A549 (cell line): ENCODE results near the gene P3H2. TPM values are rescaled to one million over a fixed set of nuclear protein-coding genes. Genes with fewer than 3 reads are reported as not detected.

ENCODE experiments used
- ATAC-seq, 2 experiments: fragments of 200-7000 bp in 1 of 2; fragments of >200 bp in 1 of 2; cut with Nextera tagmentation in 1 of 2; cut with Tn5 transposase in 1 of 2; 3 replicates each; pipeline versions ENCODE4 v1.8.0 to v1.9.1; 2018 to 2020; ENCODE audit warnings: mild to moderate bottlenecking in 1 of 2, moderate library complexity in 1 of 2
- CTCF ChIA-PET: fragments of 300-600 bp; sonication (Branson Sonifier 250); formaldehyde crosslinking; extraction: SDS; loops from one replicate; lab custom pipeline; 2021; ENCODE audit warnings: antibody characterized with exemption, inconsistent platforms; lab: Yijun Ruan, JAX
- POLR2A ChIA-PET: fragments of 350-600 bp; formaldehyde crosslinking; extraction: SDS; loops from one replicate; lab custom pipeline; 2021; ENCODE audit warnings: antibody characterized with exemption, inconsistent platforms; lab: Yijun Ruan, JAX
- DNase-seq, 2 experiments: peaks; one replicate each; pipeline versions ENCODE4 v3.0.0 to v3.0.0-alpha.2; 2011 to 2016; ENCODE audit warnings: low read depth in 1 of 2, low spot score in 1 of 2
- FAIRE-seq: peaks from 2 replicates; lab custom pipeline; 2011; peaks lifted over from hg19 to GRCh38; lab: Jason Lieb, UNC
- H3K27ac ChIP-seq, 2 experiments: fragments of >200 bp; sonication (Bioruptor Twin); formaldehyde crosslinking; 3 replicates each; pipeline ENCODE4 v1.5.1; 2016 to 2017
- H3K4me1 ChIP-seq: fragments of >200 bp; sonication (Bioruptor Twin); formaldehyde crosslinking; 3 replicates; pipeline ENCODE4 v1.6.1; 2016
- H3K4me2 ChIP-seq: fragments of >200 bp; sonication (Bioruptor Twin); formaldehyde crosslinking; 3 replicates; pipeline ENCODE4 v1.6.1; 2016
- H3K4me3 ChIP-seq: fragments of >200 bp; sonication (Bioruptor Twin); formaldehyde crosslinking; 3 replicates; pipeline ENCODE4 v1.5.1; 2016
- H3K9me3 ChIP-seq: fragments of >200 bp; sonication (Bioruptor Twin); formaldehyde crosslinking; 3 replicates; pipeline ENCODE4 v1.6.1; 2016
- ATOH8 ChIP-seq: fragments of 250-450 bp; sonication (Bioruptor Pico); IDR thresholded peaks from 2 replicates; pipeline ENCODE4 v1.5.0; 2020; ENCODE audit warnings: low read depth, mild to moderate bottlenecking, moderate library complexity
- BCL3 ChIP-seq: fragments of >200 bp; sonication (Bioruptor Twin); formaldehyde crosslinking; IDR thresholded peaks from 3 replicates; pipeline ENCODE4 v1.6.1; 2016
- CBX2 ChIP-seq: fragments of 200-600 bp; sonication (generic); IDR thresholded peaks from 2 replicates; pipeline ENCODE4 v1.6.1; 2016; ENCODE audit warnings: low read depth, mild to moderate bottlenecking, borderline replicate concordance
- CBX8 ChIP-seq: fragments of 200-600 bp; sonication (generic); IDR thresholded peaks from 2 replicates; pipeline ENCODE4 v1.6.1; 2016
- E2F6 ChIP-seq: IDR thresholded peaks from 2 replicates; pipeline ENCODE4 v1.6.1; 2012; ENCODE audit warnings: low read depth, borderline replicate concordance
- EP300 ChIP-seq, 2 experiments: fragments of >200 bp; sonication (Bioruptor Twin); formaldehyde crosslinking; IDR thresholded peaks; 2 replicates in 1 of 2; 3 replicates in 1 of 2; pipeline ENCODE4 v1.6.1; 2016 to 2017
- GATA3 ChIP-seq: IDR thresholded peaks from 2 replicates; pipeline ENCODE4 v1.6.1; 2012; ENCODE audit warnings: borderline replicate concordance
- HDAC2 ChIP-seq: fragments of 200-600 bp; sonication (generic); IDR thresholded peaks from 2 replicates; pipeline ENCODE4 v1.6.1; 2016
- HES2 ChIP-seq: fragments of >200 bp; sonication (Bioruptor Twin); formaldehyde crosslinking; IDR thresholded peaks from 2 replicates; pipeline ENCODE4 v1.6.1; 2016
- HEYL ChIP-seq: fragments of 250-450 bp; sonication (Bioruptor Pico); IDR thresholded peaks from 2 replicates; pipeline ENCODE4 v1.8.0; 2021; ENCODE audit warnings: mild to moderate bottlenecking, moderate library complexity
- HMGXB4 ChIP-seq: fragments of 250-450 bp; sonication (Bioruptor Pico); IDR thresholded peaks from 2 replicates; pipeline ENCODE4 v1.5.0; 2021; ENCODE audit warnings: mild to moderate bottlenecking, moderate library complexity, borderline replicate concordance
- HOXA7 ChIP-seq: fragments of 250-450 bp; sonication (Bioruptor Pico); IDR thresholded peaks from 2 replicates; pipeline ENCODE4 v1.5.0; 2020; ENCODE audit warnings: mild to moderate bottlenecking, moderate library complexity
- HOXB13 ChIP-seq: fragments of 250-450 bp; sonication (Bioruptor Pico); IDR thresholded peaks from 2 replicates; pipeline ENCODE4 v1.5.0; 2020; ENCODE audit warnings: low read depth, mild to moderate bottlenecking, moderate library complexity
- MAFK ChIP-seq: fragments of 450-650 bp; IDR thresholded peaks from 2 replicates; pipeline ENCODE4 v1.6.1; 2014; ENCODE audit not compliant: partially characterized antibody
- MAX ChIP-seq: IDR thresholded peaks from 2 replicates; pipeline ENCODE4 v1.6.1; 2012
- MAZ ChIP-seq: fragments of 150-350 bp; IDR thresholded peaks from 2 replicates; pipeline ENCODE4 v1.6.1; 2014; ENCODE audit warnings: antibody characterized with exemption, low read depth, low read length, borderline replicate concordance
- NPAS2 ChIP-seq: fragments of 250-450 bp; sonication (Bioruptor Pico); IDR thresholded peaks from 2 replicates; pipeline ENCODE4 v1.8.0; 2022; ENCODE audit warnings: mild to moderate bottlenecking, moderate library complexity, borderline replicate concordance
- NR3C1 ChIP-seq: fragments of >200 bp; sonication (Bioruptor Twin); formaldehyde crosslinking; IDR thresholded peaks from 3 replicates; pipeline ENCODE4 v1.6.1; 2017
- POLR2A ChIP-seq: IDR thresholded peaks from 2 replicates; pipeline ENCODE4 v1.6.1; 2012; ENCODE audit warnings: mild to moderate bottlenecking, low read length
- REST ChIP-seq: fragments of 200-600 bp; sonication (generic); IDR thresholded peaks from 2 replicates; pipeline ENCODE4 v1.6.1; 2016; ENCODE audit warnings: antibody characterized with exemption, mild to moderate bottlenecking, moderate library complexity
- RFX5 ChIP-seq: fragments of 450-650 bp; IDR thresholded peaks from 2 replicates; pipeline ENCODE4 v1.7.1; 2014; ENCODE audit warnings: antibody characterized with exemption, mild to moderate bottlenecking, moderate library complexity
- RNF2 ChIP-seq: fragments of 200-600 bp; sonication (generic); IDR thresholded peaks from 2 replicates; pipeline ENCODE4 v1.6.1; 2016; ENCODE audit warnings: low read depth, mild to moderate bottlenecking, antibody characterized with exemption, moderate library complexity, borderline replicate concordance
- SMC3 ChIP-seq: fragments of >200 bp; sonication (Bioruptor Twin); formaldehyde crosslinking; IDR thresholded peaks from 3 replicates; pipeline ENCODE4 v1.6.1; 2018; ENCODE audit warnings: inconsistent platforms
- ZC3H11A ChIP-seq: fragments of 450-650 bp; IDR thresholded peaks from 2 replicates; pipeline ENCODE4 v1.6.1; 2014; ENCODE audit warnings: antibody characterized with exemption, mild to moderate bottlenecking
- ZNF302 ChIP-seq: fragments of 250-450 bp; sonication (Bioruptor Pico); IDR thresholded peaks from 2 replicates; pipeline ENCODE4 v1.9.0; 2021; ENCODE audit warnings: inconsistent platforms, mild to moderate bottlenecking, moderate library complexity
- ZSCAN20 ChIP-seq: fragments of 250-450 bp; sonication (Bioruptor Pico); IDR thresholded peaks from 2 replicates; pipeline ENCODE4 v1.8.0; 2022; ENCODE audit warnings: mild to moderate bottlenecking, moderate library complexity
- WGBS: methylation state at CpG from one replicate; pipeline ENCODE4 v1.1.6; 2017; ENCODE audit errors: missing lambda C conversion rate; 5-methylcytosine and 5-hydroxymethylcytosine counted together
- polyA plus RNA-seq, 4 experiments: library from polyadenylated mRNA; depleted of rRNA in 3 of 4; stranded (reverse); fragments of >200 nt; fragmentation: RNase III in 1 of 4; extraction: RNeasy Plus Mini Kit Qiagen cat#74134 plus additional on column Dnase treatment in 1 of 4; gene quantifications; 2 replicates in 3 of 4; 3 replicates in 1 of 4; pipeline ENCODE4 v1.2.3, GENCODE V29; 2011 to 2017

The P3H2 gene
- polyA plus RNA-seq, 2 of the 4 experiments (the other 2 are of a cell fraction), result 56.6 to 72.5 TPM

- Histone ChIP-seq H3K4me3 (no peak overlapping the region), H3K27ac (0 out of 6 replicates have a peak overlapping the region, but pooled peaks of 1 of the 2 experiments have one; percentile 8), H3K9me3 (no peaks in the 10 kb centered on the region), H3K4me2 (no peak overlapping the region), H3K4me1 (peaks cover 7% of the 10 kb centered on the region; the same call in 1 of the 3 replicates)
- TF ChIP-seq POLR2A (no peak), HES2 (no peak), REST (no peak), HEYL (no peak), EP300 (IDR thresholded peaks at IDR 0.05) (no peak)
- CTCF ChIA-PET, result interaction anchor here (0.7 to 2.4 kb wide), 25 partner anchors 11 to 738 kb away, joined by 3 to 15 read pairs (median 4); partner anchors contain the start of genes CLDN1 and P3H2
- POLR2A ChIA-PET, result no interaction called here
- DNase-seq, result no peak
- 45% methylated on average over 5 of the region's 5 CpGs for WGBS
- FAIRE-seq, result no peak
- ATAC-seq, result no peak
These were observed 153.9 kb downstream of the P3H2 start for GRCh38 chr3:189966843-189967242.

- CTCF ChIA-PET, result interaction anchor here (0.6 to 1.0 kb wide), 4 partner anchors 48 to 252 kb away, joined by 3 read pairs; no protein-coding TSS in a partner anchor
- H3K4me1 ChIP-seq, result peaks cover 14% of the 10 kb centered on the region
- no peaks in the 10 kb centered on the region for H3K9me3 ChIP-seq
- no peak for FAIRE-seq
- POLR2A ChIA-PET, result no interaction called here
- DNase-seq, result no peak
- no peak overlapping the region for H3K4me3 ChIP-seq
- H3K27ac ChIP-seq, result no peak overlapping the region
- H3K4me2 ChIP-seq, result no peak overlapping the region
- WGBS, result 84% methylated on average over 9 of the region's 9 CpGs
- no peak for TF ChIP-seq CBX8
- TF ChIP-seq ZC3H11A, result no peak
- no peak for TF ChIP-seq HDAC2
- no peak for TF ChIP-seq BCL3
- TF ChIP-seq RFX5, result no peak
- no peak for TF ChIP-seq HEYL
- no peak for TF ChIP-seq RNF2
- TF ChIP-seq MAZ, result no peak
- TF ChIP-seq HOXB13 (CRISPR knock-in tag), result no peak
- no peak for TF ChIP-seq HOXA7 (CRISPR knock-in tag)
- TF ChIP-seq SMC3, result no peak
- TF ChIP-seq GATA3, result no peak
- no peak for TF ChIP-seq MAX
- ATAC-seq, result no peak
These were observed 155.9 kb downstream of the P3H2 start for GRCh38 chr3:189964623-189965332.

GRCh38 chr3:189962466-189962865 lies 158.2 kb downstream of the P3H2 start:
- ChIA-PET POLR2A (no interaction called here), CTCF (interaction anchor here (0.9 to 3.0 kb wide), 11 partner anchors 12 to 419 kb away, joined by 3 to 15 read pairs (median 4); partner anchors contain the start of gene P3H2)
- no peaks in the 10 kb centered on the region for H3K9me3 ChIP-seq
- no peak for FAIRE-seq
- no peak overlapping the region for H3K4me2 ChIP-seq
- ATAC-seq, result no peak
- H3K4me3 ChIP-seq, result no peak overlapping the region
- H3K4me1 ChIP-seq, result peaks cover 14% of the 10 kb centered on the region
- H3K27ac ChIP-seq, result peak overlapping the region in 1 of 2 experiments; percentile 63; a peak in 3 of 6 replicates
- DNase-seq, result no peak
- 93% methylated on average over 4 of the region's 4 CpGs for WGBS
- TF ChIP-seq ZC3H11A (no peak), POLR2A (no peak), HMGXB4 (CRISPR knock-in tag) (no peak), ZNF302 (no peak), E2F6 (no peak), ZSCAN20 (CRISPR knock-in tag) (no peak), CBX8 (no peak), NR3C1 (no peak), NPAS2 (CRISPR knock-in tag) (no peak), ATOH8 (CRISPR knock-in tag) (no peak), MAFK (no peak), CBX2 (no peak), EP300 (IDR thresholded peaks at IDR 0.05) (no peak)
